NCI-H1436 treated with DMSO at 0.1 percent for 48 hours (cell line): ENCODE results near the gene CD109.

Experiments
- DNase-seq: peaks from one replicate; lab custom pipeline; 2025; lab: John Stamatoyannopoulos, UW

CD109 gene

DNA sequence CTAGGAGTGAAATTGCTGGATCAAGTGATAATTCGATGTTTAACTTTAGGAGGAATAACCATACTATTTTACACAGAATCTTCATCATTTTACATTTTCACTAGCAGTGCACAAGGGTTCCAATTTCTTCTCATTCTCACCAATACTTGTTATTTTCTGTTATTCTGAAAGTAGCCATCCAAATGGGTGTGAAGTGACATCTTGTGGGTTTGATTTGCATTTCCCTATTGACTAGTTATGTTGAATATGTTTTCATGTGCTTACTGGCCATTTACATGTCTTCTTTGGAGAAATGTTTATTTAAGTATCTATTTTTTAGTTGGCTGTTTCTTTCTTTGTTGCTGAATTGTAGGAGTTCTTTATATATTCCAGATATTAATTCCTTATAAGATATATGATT is 164.3 kb downstream of the CD109 start:
- no peak for DNase-seq

DNA sequence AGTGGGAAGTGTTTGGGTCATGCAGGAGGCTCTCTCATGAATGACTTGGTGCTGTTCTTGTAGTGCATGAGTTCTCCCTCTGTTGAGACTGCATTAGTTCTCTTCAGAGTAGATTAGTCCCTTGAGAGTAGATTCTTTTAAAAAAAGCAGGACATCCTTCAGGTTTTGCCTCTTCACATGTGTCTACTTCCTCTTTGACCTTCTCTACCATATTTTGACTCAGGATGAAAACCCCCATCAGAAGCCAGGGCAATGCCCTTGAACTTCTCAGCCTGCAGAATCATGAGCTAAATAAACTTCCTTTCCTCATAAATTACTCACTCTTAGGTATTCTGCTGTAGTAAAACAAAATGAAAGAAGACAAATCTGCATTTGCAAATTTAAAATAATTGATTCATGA is 170.3 kb downstream of the CD109 start:
- no peak for DNase-seq

DNA sequence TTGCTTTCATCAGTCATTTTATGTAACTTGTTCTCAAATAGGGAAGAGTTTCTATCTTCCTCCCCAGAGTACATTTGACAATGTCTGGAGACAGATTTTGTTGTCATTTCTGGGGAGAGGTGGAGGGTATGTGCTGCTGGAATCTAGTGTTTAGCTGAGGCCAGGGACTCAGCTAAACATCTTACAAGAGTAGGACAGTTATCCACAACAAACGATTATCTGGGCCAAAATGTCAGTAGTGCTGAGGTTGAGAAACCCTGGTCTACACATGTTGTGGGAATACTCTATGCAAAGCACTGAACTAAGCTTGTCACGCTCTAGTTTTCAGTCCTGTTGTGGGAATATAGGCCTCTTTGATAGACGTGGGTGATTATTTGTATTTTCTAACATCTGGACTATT is 171.4 kb downstream of the CD109 start:
- DNase-seq: no peak

DNA sequence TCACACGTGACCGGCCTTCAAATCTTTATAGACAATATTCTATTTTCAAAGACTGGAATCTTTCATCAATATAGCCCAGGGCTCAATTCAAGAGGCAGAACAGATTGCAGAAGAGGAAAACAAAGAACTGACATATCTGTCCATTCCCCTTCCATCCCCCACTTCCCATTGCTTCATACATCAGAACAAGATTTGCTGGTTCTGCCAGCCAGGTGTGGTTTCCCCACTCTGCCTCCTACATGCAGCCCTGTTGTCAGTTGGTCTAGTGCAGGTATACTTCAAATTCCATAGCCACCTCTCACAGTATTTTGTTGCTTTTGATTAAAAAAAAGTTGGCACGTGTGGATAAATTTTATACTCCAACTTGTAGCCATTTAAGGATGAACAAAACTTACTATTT is 174.9 kb downstream of the CD109 start:
- no peak for DNase-seq

DNA sequence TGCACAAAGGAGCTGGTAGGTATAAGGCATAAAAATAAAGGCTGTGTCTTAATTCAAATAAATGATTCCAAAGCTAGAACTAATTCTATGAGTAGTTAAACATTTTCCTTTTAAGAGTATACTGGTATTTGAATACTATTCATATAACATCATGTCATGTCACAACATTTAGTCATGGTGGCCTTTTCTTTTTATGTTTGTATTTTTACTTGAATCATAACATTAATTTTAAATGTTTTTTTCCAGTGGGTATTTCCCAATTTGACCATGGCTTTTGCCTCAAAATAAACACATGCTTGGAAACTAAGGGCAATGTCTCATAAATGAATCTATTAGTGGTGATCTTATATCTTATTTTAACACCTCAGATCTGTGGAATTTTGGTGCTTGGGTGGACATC is 177.1 kb downstream of the CD109 start:
- DNase-seq: no peak
